ENCODE data around the gene EIF4E3.
A peak's percentile ranks its signal among the peaks of the same experiment; 100 is the strongest.

EIF4E3 gene

DNA sequence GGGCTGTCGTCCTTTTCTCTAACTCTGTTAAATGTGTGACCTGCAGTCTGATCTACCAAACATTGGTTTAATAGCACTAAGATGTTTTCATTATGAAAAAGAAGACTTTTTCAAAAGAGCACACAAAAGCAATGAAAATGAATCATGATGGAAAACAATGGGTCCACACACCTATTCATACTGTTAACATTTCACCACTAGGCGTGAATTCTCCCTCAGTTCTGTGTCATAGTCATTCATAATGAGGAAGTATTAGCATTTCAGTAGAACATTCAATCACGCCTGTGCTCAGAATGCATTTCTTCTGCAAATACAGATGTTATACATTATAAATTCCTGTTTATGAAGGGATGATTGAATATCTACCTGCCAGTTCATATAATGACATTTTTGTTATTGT is 35.9 kb downstream of the EIF4E3 start:
- no peak for DNase-seq (ENCODE audit: low read depth)

DNA sequence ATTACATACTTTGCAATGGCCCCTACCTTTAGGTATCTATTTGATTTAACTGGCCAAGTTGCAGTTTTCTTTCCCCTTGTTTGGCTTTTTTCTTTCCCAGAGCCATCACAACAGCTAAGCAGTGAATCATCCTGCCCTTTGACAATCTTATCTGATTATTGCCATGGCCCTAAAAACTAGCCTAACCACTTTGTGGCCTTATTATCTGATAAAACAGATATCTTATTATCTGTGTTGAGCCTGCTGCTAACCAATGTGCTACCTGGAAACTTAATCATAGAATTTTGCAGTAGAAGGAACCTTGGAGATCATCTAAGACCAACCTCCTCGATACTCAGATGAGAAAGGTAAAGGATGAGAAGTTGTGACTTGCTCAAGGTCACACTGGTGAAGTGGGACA is 37.1 kb downstream of the EIF4E3 start:
- DNase-seq (ENCODE audit: low read depth): no peak

- DNase-seq (ENCODE audit: low read depth): no peak
Measured at GRCh38 chr3:71685686-71686085, 39.5 kb downstream of the EIF4E3 start.

GRCh38 chr3:71684757-71685386 is 40.3 kb downstream of the EIF4E3 start:
- no peak for DNase-seq (ENCODE audit: low read depth)

DNA sequence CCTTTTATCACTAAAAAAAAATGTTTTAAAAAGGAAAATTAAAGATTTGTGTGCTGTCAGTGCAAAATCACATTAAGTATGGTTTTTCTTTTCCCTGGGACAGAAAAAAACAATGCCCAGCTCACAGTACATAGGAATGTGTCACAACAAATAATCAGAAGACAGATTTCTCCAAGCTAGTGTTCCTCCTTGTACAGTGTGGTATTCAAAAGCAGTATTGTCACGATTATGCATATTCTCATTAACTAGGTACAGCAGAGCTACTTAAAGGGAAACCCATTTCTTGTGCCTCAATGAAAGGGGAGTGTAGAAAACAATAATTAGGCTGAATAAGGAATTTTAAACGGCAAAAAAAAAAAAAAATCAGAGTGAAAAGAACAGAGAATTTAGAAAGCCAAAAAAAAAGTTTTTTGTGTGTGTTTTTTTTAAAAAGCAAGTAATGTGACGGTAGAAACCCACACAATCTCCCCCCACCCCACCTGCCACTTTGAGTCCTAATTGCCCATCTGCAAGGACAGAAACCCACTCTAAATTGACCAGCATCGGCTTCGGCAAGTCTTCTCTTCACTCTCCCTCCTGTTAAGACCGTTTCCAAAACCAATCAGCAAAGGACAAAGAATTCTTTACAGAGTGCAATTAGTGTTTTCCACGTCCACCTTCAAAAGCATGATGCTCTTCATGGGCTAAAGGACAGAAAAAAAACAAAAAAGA is 41.0 kb downstream of the EIF4E3 start:
- DNase-seq (ENCODE audit: low read depth): no peak

GRCh38 chr3:71681224-71681668 is 44.0 kb downstream of the EIF4E3 start:
- peak; percentile 3 for DNase-seq (ENCODE audit: low read depth)

DNA sequence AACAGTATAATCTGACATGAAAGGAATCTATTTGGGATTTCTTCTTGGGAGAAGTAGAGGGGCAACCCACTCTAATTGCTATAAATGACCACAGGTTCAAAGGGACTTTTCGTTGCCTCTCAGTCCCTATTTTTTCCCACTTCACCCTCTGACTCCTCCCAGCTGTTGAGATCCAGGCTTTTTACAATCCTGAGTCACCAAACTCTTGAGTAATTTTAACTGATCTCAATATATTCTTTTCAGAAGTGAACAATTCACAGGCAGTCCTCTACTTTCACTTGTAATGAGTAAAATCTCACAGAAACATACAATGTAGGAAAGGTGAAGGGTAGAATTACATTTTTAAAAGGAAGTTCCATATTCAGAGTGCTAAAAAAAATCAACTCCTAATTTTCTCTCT is 44.6 kb downstream of the EIF4E3 start:
- DNase-seq (ENCODE audit: low read depth): no peak

- no peak for DNase-seq (ENCODE audit: low read depth)
Measured at GRCh38 chr3:71676931-71677330, 48.3 kb downstream of the EIF4E3 start.

DNA sequence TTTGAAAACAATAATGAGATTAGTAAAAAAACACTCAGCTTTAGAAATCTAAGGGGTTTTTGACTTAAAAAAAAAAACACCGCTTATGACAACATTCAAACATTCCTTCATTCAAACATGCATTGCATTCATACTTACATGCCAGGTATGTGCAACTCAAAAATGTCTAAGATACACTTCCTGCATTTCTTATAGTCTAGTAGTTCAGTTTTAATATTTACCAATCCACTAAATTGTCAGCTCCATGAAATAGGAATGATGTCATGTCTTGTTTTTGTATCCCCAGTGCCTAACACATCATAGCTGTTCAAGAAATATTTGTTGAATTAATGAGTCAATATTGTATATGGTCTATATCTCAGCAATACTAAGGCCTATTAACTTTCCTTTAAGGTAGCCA is 51.7 kb downstream of the EIF4E3 start:
- DNase-seq (ENCODE audit: low read depth): no peak

- no peak for DNase-seq (ENCODE audit: low read depth)
Measured at GRCh38 chr3:71672807-71673206, 52.4 kb downstream of the EIF4E3 start.

- DNase-seq (ENCODE audit: low read depth): no peak
Measured at GRCh38 chr3:71672340-71672739, 52.9 kb downstream of the EIF4E3 start.

- no peak for DNase-seq (ENCODE audit: low read depth)
Measured at GRCh38 chr3:71671216-71671845, 53.9 kb downstream of the EIF4E3 start.

GRCh38 chr3:71662568-71662967 is 62.6 kb downstream of the EIF4E3 start:
- no peak for DNase-seq (ENCODE audit: low read depth)

GRCh38 chr3:71662056-71662455 is 63.1 kb downstream of the EIF4E3 start:
- DNase-seq (ENCODE audit: low read depth): no peak

GRCh38 chr3:71659864-71660591 is 65.2 kb downstream of the EIF4E3 start:
- no peak for DNase-seq (ENCODE audit: low read depth)

GRCh38 chr3:71657831-71658530 is 67.2 kb downstream of the EIF4E3 start:
- DNase-seq (ENCODE audit: low read depth): no peak

GRCh38 chr3:71655061-71655460 is 70.1 kb downstream of the EIF4E3 start:
- DNase-seq (ENCODE audit: low read depth): no peak

- DNase-seq (ENCODE audit: low read depth): no peak
Measured at GRCh38 chr3:71653414-71653807, 71.8 kb downstream of the EIF4E3 start.

- no peak for DNase-seq (ENCODE audit: low read depth)
Measured at GRCh38 chr3:71652781-71653413, 72.3 kb downstream of the EIF4E3 start.

GRCh38 chr3:71651625-71652024 is 73.6 kb downstream of the EIF4E3 start:
- DNase-seq (ENCODE audit: low read depth): no peak

- no peak for DNase-seq (ENCODE audit: low read depth)
Measured at GRCh38 chr3:71650372-71650771, 74.8 kb downstream of the EIF4E3 start.

DNA sequence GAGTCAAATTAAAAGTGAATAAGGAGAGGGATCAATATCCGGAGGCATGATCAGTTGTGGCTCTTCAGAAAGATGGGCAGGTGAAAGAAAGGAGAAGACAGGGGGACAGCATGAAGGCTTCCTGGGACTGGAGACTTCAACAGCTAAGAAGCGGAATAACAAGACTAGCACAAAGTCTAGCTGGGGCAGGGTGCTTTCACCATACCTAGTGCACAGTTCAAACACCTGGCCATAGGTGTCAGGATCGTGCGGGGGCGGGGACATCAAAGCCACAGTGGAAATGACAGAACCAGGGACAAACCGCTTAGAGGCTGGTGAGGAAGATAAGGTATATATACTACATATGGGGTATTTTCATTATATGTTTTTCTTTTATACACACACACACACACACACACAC is 75.4 kb downstream of the EIF4E3 start:
- no peak for DNase-seq (ENCODE audit: low read depth)
